NCI-H128 (cell line): ENCODE data around the gene CREB1.

ENCODE experiments used
- DNase-seq: peaks from one replicate; lab custom pipeline; 2025; ENCODE audit not compliant: unreplicated experiment; lab: John Stamatoyannopoulos, UW

The CREB1 gene

DNA sequence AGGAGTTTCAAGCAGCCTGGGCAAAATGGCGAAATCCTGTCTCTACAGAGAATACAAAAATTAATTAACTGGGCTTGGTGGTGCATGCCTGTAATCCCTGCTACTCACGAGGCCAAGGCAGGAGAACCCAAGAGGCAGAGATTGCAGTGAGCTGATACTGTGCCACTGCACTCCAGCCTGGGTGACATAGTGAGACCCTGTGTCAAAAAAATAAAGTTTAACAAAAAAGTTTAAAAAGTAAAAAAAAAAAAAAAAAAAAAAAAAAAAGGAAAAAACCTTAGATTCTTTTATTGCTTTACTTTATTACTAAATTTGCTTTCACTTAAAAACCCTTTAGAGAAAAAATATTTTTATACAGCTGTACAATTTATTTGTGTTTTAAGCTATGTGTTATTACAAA, 10.7 kb downstream of the CREB1 start:
- no peak for DNase-seq

- no peak for DNase-seq
These were observed 12.2 kb downstream of the CREB1 start for GRCh38 chr2:207541933-207542332.

GRCh38 chr2:207543272-207543671, 13.5 kb downstream of the CREB1 start:
- DNase-seq = no peak

- DNase-seq = no peak
These were observed 17.1 kb downstream of the CREB1 start for GRCh38 chr2:207546822-207547221.

GRCh38 chr2:207549145-207549544, 19.4 kb downstream of the CREB1 start:
- no peak for DNase-seq

DNA sequence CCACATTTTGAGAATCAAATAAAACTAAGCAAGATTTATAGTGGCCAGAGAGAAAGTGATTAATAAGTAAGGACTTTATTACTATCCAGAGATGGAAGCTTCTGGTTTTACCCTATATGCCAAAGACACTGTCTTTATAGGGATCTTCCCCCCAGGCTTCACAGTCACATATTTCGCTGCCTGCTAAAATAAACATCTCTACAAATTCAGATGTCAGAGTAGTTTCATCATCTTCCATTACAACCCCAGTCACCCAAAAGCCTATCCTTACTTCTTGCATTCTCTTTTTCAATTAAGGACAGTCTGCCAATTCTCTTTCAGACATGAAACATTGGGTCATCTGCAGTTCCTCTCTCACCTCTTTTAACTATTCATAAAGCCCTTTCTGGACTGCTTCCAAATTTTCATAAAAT, 28.3 kb downstream of the CREB1 start:
- no peak for DNase-seq

DNA sequence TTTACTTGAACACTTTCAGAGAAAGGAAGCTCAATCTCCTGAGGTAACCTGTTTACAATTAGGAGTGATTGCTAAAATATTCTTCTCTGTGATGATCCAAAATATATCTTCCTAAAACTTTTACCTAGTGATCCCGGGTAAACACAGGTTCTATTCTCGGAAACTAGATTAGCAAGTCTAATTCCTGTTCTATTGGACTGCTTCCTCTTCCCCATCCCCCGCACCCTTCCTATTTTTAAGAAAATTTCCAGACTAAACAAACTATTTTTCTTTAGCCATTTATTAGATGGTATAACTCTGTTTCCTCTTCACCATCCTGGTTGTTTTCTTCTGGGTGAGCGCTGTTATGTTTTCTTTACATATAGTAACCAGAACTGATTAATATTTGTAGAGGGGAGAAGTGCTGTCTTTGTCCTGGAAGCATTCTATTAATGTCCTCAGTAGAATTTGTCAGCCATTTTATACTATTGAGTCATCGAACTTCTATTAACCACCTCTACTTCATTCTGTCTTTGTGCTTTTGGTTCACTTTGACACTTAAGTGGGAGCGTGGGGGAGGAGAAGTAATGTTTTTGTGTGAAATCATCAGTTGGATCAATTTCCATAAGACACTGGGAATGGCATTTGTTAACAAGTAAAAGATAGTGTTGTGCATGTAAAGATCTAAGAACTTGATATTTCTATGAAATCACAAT, 31.8 kb downstream of the CREB1 start:
- DNase-seq = no peak

DNA sequence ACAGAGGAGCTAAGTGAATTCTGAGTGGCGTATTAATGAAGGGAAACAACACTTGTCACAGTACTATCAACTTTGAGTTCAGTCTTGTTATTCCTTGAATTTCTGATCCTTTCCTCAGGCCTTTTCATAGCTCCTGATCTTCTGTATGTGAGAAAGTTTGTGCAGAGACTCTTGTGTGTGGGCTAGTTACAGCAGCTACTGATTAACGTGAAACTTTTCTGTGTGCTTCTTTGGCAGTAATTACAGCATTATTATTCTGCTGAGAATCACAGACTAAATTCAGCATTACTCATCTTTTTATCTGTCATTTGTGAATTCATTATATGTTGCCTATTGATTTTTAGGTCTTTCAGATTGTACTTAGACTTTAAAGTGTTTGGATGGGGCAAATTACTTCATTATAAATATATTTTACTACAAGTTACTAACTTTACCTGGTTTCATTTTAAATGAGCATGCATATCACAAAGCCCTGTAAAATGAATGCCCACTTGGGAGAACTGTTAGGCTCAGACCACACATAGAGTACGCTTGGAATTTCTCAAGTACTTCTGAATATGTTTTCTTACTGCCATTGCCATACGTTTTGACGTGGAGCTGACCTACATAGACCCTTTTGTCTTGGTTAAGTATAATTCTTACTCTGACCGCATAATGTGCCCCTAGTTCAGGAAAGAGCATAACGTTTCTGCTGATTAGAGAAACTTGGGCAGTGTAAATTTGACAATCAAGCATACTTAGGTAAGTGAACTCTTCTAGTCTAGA, 36.2 kb downstream of the CREB1 start:
- no peak for DNase-seq

DNA sequence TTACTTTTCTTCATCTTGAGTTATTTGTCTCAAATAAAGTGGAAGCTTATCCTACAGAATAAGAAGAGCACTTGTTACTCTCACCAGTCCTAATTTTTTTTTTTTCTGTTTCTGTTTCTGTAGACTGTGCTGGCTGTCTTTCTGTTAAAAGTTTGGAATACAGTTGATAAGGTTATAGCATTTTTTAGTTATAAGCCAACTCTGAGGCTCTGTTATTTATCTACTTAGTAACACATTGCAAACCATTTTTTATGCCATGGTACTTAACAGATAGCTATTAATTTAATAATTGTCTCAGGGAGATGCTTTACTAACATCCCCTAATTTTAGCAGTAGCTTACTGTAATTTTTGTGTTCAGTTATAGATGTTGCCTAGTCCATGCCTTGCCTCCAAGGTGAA, 37.9 kb downstream of the CREB1 start:
- DNase-seq = no peak

GRCh38 chr2:207571370-207571769, 41.6 kb downstream of the CREB1 start:
- no peak for DNase-seq

DNA sequence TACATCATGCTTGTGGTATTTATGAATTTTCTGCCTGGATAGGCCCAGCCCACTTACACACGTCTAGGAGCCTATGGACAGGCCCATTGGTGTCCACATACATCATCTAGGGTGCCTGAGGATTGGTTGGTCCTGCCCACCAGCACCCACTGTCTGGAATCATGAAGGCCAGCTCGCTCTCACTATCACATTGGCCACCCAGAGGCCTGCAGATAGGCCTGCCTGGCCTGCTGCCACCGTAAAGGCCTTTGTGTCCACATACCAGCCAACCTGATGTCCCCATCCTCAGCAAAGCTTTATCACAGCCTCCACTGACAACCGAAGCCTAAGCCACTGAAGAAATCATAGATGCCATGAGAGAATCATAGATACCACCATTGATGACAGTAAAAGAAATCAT, 55.2 kb downstream of the CREB1 start:
- DNase-seq = no peak

DNA sequence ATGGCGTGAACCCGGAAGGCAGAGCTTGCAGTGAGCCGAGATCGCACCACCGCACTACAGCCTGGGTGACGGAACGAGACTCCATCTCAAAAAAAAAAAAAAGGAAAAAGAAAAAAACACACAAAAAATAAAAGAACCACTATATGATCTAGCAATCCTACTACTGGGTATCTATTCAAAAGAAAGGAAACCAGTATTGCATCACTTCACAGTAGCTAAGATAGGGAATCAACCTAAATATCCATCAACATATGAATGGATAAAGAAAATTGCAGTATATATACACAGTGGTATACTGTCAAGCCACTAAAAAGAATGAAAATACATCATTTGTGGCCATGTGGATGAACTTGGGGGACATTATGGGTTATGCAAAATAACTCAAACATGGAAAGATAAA, 57.5 kb downstream of the CREB1 start:
- no peak for DNase-seq

DNA sequence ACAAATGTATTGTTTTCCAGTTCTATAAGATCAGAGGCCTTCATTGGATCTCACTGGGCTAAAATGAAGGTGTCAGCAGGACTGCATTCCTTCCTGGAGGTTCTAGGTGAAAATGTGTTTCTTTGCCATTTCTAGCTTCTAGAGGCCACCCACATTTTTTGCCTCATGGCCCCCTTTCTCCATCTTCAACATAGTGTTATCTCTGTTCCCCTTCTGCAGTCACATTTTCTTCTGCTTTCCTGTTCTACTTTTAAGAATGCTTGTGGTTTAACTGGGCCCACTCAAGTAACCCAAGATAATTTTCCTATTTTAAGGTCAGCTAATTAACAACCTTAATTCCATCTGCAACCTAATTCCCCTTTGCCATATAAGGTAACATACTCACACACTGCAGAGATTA, 59.4 kb downstream of the CREB1 start:
- DNase-seq = no peak

- DNase-seq = no peak
These were observed 63.5 kb downstream of the CREB1 start for GRCh38 chr2:207593277-207593676.

- no peak for DNase-seq
These were observed 64.5 kb downstream of the CREB1 start for GRCh38 chr2:207594264-207594663.

DNA sequence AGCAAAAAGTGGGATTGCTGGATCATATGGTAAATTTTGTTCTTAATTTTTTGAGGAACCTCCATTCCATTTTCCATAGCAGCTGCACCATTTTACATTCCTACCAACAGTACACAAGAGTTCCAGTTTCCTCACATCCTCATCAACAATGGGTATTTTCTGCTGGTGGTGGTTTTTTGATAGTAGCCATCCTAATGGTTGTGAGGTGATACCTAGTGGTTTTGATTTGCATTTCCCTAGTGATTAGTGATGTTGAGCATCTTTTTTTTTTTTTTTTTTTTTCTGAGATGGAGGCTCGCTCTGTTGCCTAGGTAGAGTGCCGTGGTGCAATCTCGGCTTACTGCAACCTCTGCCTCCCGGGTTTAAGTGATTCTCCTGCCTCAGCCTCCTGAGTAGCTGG, 65.0 kb downstream of the CREB1 start:
- DNase-seq = no peak

GRCh38 chr2:207599636-207600035, 69.9 kb downstream of the CREB1 start:
- DNase-seq = no peak

DNA sequence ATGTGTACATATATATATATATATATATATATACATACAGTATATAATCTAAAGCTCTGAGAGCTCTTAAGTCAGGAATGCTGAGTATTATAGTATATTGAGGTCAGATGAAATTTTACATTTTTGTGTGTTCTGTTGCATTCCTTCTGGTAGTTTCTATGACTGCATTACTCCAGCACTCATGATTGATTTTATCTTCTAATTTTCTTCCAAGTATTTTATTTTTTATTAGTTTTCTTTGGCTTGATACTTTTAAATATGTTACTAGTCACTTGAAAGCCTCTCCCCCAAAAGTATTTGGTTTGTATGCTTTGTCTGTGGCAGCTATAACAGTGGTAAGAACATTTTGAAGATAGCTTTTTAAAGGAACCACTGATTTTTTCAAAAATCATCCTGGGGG, 70.5 kb downstream of the CREB1 start:
- no peak for DNase-seq

DNA sequence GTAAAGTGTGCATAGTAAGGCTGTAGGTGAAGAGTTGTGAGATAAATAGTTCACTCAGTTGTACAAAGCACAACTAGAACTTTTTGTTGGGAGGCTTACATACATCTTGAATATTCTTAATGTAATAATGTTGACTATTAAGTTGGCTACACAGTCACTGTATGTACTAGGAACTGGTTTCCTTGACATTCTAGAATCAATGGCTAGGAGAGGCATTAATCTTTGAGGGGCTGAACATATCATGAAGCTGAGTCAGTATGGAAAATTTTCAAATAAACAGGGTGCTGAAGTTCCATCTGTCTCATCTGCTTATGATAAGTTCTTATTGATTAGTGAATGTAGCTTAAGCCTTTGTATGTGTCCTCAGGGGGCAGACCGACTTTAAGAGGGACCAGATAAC, 72.0 kb downstream of the CREB1 start:
- DNase-seq = no peak

- DNase-seq = no peak
These were observed 73.7 kb downstream of the CREB1 start for GRCh38 chr2:207603486-207603885.

DNA sequence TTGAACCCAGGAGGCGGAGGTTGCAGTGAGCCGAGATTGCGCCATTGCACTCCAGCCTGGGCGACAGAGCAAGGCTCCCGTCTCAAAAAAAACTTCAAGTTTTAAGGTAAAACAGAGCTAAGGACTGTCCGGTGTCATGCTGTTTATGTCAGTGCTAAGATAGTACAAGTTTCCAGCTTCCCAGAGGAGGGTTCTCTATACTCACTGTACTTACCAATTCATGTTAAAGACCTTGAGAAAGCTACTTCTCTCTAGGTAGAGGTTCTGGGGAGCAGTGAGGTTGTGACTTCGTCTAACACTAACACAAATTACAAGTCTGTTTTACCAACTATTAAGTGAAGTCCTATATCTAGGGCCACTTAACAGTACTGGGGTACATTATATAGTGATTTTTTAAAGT, 76.6 kb downstream of the CREB1 start:
- no peak for DNase-seq

DNA sequence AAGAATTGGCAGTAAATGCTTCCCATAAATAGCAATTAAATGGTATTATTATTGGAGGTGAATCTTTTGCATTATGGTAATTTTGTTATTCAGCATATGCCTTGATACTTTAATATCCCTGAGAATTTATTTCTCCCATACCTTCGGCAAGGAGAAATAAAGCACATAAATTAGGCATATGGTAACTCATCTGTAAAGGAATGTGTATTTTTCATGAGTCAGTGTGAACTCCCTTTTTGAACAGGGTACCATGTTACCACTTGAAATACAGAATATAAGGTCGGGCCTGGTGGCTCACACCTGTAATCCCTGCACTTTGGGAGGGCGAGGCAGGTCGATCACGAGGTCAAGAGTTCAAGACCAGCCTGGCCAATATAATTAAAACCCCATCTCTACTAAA, 77.1 kb downstream of the CREB1 start:
- DNase-seq = no peak

- no peak for DNase-seq
These were observed 83.0 kb downstream of the CREB1 start for GRCh38 chr2:207612714-207613113.
